ENCODE results near the gene FAM83F.
"Not testable (repeated sequence)": the region's sequence is repeated elsewhere in the genome, so short reads cannot be mapped to it uniquely, and the experiment has no call there.

The FAM83F gene

GRCh38 chr22:40019100-40019499 lies 24.3 kb downstream of the FAM83F start:
- DNase-seq, result no peak

DNA sequence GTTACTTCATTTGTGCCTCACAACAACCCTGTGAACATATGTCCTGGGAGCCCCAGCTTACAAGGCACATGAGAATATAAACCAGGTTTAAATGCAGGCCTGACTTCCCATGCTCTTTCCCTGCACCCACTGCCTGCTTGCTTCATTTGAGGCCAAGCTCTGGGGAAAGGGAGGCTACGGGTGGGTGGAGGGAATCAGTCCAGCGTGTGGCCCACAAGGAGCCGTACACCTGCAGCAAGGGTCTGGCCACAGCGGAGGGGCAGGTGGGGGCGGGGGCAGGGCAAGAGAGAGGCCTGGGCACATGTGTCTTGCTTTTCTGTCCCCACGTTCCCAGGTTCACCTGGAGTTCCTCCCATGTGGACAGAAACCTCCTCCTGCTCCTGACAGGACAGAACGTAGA lies 26.2 kb downstream of the FAM83F start:
- DNase-seq, result no peak

GRCh38 chr22:40021401-40022000 lies 26.7 kb downstream of the FAM83F start:
- no peak for DNase-seq

DNA sequence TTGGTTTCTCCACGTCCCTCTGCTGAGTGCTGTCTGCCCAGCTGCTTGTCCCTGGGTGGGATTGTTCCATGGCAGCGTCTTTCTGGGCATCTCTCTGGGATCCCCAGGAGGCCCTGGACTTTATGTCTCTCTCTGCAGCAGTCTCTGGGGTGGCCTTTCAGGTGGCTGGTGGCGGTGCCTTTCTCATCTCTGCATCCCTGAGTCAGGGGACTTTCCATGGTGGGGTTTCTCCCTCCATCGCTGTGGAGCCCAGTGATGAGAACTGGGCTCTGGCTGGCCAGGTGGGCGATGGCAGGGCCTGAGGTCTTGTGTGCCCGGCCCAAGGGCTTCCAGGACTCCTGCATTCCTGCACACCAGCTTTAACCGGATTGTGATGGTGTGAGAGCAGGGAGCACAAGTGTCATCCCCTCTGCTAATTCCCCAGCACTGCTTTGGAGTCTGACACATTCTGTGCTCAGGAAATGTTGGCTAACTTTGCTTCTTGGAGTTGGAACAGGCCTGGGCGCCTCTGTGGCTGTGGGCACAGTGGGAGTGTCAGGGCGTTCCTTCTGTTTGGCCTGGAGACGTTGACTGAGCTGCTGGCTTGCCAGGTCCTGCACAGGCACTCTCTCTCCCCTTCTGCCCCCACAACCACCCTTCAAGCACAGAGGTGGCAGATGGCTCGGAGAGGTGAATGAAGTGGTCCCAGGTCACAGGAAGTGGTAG lies 27.9 kb downstream of the FAM83F start:
- no peak for DNase-seq

DNA sequence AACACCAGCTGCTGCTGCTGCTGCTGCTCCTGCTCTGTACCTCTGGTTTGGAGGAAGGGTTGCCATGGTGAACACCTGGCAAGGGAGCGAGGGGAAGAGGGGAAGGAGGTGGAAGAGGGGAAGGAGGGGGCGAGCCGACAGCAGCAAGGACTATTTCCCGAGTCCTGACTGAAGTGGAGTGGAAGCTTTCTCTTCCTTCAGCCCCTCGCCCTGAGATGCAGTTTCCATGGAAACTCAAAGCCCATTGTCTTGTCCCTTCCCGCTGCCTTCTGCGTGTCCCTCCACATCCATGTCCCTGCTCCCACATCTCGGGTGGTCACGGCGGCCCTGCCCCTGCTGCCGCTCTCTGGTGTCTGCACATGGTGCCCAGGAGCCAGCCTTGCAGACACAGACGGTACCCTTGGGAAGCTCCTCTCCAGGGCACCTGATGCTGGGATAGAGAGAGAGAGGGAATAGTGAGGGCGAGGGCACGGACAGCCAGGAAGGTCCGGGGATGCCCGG lies 28.6 kb downstream of the FAM83F start:
- no peak for DNase-seq

DNA sequence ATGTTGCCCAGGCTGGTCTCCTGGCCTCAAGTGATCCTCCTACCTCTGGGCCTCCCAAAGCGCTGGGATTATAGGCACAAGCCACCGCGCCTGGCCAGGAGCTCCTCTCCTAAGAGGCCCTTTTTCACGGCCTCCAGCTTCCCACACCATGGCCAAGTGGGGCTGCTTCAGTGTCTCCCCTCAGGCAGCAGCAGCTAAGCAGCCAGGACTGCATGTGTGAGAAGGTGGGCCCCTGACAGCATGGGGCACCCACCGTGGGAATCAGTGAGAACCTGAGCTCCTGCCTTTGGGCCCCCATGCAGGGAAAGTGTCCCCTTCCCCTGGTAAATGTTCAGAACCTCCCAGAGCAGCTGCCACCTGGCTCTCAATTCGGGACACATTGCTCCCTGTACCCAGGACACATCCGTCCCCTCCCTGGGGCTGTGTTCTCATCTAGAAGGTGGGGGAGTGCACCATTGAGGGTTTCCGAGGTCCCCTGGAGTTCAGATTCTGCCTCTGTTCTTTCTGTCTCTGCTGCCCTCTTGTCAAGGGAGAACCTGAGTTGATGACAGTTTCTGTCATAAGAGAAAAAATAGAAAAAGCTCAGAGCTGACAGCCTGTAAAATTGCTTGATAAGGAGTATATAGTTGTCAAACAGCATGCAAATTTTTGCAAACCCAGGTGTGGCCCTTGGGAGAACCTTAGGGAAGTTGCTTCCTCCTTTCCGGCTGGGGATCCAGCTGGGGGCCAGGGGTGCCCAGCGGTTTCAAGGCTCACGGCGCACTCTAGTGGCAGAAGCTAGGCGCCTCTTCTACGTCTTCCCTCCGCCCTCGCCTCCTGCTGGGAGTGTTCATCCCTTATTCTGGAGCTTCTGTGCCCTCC lies 29.7 kb downstream of the FAM83F start:
- peak; percentile 34 for DNase-seq

DNA sequence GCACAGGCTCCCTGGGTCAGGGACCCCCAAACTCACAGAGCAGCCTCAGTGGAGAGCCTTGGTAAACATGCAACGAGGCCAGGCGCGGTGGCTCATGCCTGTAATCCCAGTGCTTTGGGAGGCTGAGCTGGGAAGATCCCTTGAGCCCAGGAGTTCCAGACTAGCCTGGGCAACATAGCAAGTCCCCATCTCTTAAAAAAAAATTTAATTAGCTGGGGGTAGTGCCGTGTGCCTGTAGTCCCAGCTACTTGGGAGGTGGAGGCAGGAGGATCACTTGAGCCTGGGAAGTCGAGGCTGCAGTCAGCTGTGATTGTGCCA lies 30.3 kb downstream of the FAM83F start:
- DNase-seq, result not testable (repeated sequence)

DNA sequence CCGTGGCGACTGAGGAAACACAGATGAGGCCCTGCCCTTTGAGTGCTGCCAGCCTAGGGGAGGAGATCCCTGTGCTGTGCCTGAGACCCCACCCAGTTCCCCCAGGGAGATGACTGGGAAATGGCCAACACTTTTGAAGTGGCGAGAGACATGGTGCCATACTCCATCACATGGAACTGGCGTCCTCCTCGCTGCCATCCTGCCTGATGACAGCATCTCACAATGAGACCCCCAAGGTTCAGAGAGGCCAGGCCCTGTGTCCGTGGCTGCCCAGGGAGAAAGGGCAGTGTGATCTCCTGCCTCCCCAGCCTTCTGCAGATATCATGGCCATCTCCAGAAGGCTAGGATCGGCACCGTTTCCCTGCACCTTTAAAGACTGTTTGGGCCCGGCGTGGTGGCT lies 31.1 kb downstream of the FAM83F start:
- DNase-seq, result no peak

DNA sequence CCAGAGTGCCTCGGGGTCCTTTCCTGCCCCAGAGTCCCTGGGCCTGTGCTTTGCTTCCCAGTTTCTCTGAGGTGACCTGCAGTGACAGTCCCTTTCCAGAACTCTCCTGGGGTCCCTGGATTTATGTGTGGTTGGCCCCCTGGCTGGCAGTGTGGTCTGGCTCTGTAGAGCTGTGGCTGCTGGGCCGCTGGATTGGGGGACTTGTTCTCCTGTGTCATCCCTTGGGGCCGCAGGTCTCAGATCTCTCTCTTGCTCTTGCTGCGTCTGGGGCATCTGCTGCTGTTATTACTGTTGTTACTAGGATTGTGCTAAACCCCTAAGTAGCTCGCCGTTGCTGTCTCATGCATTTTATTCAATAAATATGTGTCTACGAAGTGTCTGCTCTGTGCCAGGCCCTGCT lies 31.9 kb downstream of the FAM83F start:
- no peak for DNase-seq

GRCh38 chr22:40027191-40028097 lies 32.7 kb downstream of the FAM83F start:
- no peak for DNase-seq

DNA sequence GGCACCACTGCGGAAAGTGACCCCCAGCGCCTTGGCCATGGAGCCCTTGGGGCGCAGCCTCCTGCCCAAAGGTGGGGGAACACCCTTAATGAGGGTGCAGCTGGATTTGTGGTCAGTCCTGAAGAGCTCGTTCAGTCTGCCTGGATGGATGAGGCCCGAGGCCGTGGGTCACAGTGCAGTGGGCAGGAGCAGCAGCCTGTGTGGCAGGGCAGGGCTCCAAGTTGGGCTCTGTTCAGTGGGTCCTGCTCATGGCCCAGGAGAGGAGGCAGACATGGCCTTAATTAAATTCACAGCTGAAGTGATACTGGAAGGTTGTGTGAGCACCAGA lies 33.3 kb downstream of the FAM83F start:
- no peak for DNase-seq

DNA sequence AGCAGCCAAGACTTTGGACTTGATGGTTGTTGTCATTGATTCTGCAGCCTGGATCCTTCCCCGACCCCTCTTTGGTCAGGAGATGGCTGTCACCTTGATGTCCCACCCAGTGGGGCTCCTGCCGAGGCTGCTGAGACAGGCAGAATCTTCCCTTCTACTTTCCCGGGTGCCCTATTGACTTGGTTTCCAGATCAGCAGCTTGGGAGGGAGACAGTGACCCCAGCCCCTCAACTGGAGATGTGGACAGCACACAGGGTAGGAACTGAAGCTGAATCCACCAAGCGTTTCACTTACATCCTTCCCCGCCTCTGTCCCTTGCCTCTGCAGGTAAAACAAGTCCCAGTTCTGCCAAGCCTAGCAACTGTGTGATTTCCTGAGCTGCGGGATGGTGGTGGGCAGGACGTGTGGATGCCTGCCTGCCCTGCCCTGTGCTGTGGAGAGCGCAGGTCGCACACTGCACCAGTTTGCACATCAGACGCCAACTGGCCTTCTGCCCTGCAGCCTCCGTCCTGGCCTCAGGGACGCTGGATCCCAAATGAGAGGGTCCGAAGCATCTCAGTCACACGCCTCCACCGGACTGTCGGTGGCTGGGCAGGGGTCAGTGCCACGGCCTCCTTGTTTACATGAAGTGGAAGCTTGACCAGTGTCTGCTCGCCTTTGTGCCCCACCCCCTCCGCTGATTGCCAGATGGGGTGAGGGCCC lies 34.6 kb downstream of the FAM83F start:
- no peak for DNase-seq

DNA sequence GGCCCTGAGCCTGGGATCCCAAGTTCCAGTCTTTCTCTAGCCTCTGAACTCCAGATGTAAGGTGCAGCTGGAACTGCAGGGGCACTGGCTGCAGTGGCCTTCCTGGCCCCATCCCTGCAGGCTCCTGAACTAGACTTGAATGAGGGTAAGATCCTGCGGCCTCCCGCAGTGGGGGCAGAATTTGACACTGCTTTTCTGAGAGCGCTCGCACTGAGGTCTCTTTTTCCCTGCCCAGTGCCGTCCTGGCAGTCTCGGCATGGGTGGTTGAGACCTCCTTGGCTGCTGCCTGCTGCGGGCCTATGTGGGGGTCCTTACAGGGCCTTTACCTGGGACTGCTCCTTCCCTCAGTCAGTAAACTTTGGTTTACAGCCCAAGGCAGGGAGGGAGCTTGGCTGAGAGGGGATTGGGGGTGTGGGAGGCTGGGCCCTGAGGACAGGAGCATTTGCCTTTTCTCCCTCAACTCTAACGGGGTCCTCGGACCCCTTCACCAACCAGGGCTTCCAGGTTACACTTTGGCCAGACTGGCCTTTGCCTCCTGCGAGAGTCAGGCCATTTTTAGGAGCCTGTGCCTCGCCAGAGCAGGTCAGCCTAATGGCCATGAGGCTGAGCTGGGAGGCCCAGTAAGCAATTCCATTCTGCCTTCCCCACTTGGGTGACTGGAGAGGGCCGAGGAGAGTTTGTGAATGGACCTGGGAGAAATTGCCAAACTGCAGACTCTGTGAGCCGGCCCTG lies 35.4 kb downstream of the FAM83F start:
- DNase-seq, result no peak

- no peak for DNase-seq
Observed at GRCh38 chr22:40030758-40031095, 36.0 kb downstream of the FAM83F start.

GRCh38 chr22:40031766-40032470 lies 37.2 kb downstream of the FAM83F start:
- no peak for DNase-seq

DNA sequence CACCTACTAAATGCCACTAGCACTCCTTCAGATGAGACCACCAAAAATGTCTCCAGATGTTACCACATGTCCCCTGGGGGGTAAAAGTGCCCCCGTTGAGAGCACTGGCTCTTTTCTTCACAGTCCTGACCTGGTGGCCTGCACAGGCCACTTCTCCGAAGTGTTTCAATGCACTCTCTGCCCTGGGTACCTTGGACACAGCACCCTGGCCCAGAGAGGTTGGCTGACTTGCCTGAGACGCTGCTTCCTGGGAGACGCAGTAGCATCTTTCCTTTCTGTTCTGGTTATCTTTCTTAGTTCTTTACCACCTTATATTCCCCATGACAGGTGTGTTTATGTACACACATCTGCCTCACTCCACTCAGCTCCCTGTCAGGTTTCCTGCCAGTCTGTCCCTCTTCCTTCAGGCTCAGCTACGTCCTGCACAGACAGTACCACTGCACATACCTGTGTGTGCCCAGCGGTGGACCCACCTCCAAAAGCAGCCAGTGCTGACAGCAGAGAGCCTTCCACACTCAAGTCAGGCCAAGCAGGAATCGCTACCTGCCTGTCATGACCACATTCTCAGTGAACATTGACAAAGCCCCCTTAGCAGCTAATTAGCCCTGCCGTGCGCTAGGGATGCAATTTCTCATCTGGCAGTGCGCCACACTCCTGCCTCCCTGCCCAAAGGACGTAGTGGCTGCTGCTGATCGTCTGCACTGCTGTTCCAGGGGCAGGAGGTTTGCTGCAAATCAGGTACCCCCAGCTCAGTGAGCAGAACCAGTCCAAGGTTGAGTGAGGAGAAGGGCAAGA lies 39.0 kb downstream of the FAM83F start:
- no peak for DNase-seq

GRCh38 chr22:40035351-40035750 lies 40.6 kb downstream of the FAM83F start:
- no peak for DNase-seq

- no peak for DNase-seq
Observed at GRCh38 chr22:40036126-40036525, 41.4 kb downstream of the FAM83F start.

DNA sequence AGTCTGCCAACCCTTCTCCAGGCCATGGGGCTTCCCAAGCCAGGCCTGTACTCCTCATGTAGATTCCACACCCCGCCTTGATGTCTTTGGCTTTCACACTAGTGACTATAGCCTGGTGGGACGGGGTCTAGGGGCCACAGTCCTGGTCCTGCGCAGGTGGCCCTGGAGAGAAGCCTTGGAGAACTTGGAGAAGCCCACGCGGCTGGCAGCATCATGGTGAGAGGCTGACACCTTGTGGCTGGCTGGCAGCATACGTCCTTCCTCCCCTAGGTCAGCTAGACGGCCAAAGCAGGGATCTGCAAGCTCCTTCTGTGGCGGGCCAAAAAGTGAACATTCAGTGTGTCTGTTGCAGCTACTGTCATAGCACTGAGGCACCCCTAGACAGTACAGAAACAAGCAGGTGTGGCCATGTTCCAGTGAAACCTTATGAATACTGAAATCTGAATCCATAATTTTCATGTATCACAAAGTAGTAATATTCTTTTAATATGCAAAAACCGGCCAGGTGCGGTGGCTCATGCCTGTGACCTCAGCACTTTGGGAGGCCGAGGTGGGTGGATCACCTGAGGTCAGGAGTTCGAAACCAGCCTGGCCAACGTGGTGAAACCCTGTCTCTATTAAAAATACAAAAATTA lies 42.0 kb downstream of the FAM83F start:
- DNase-seq, result peak; percentile 16

GRCh38 chr22:40037320-40037719 lies 42.6 kb downstream of the FAM83F start:
- no peak for DNase-seq
